ENCODE results near the gene ZNF782.

GRCh38 chr9:96777426-96777864 is 76.9 kb downstream of the ZNF782 start:
- TF ChIP-seq CTCF (IDR thresholded peaks at IDR 0.05) (no peak), POLR2A (IDR thresholded peaks at IDR 0.05) (no peak)
